MCF 10A (cell line): Measurements from ENCODE around the gene UBL7. TPM values are rescaled to one million over a fixed set of nuclear protein-coding genes. Genes with fewer than 3 reads are reported as not detected.

Experiments used
- BruUV-seq: library from RNA; stranded (reverse); fragments of 400-500 nt; replicated peaks from 2 replicates; lab custom pipeline; 2021; lab: Mats Ljungman, UMichigan
- CTCF ChIA-PET: fragments of 300-600 bp; sonication (Branson Sonifier 250); formaldehyde crosslinking; extraction: SDS; loops from one replicate; lab custom pipeline; 2021; ENCODE audit warnings: antibody characterized with exemption, inconsistent platforms; lab: Yijun Ruan, JAX
- POLR2A ChIA-PET: fragments of 300-600, 350-650 bp; sonication (Branson Sonifier 250); formaldehyde crosslinking; extraction: SDS; loops from one replicate; lab custom pipeline; 2020; ENCODE audit warnings: antibody characterized with exemption, inconsistent platforms; lab: Yijun Ruan, JAX
- DNase-seq: peaks from one replicate; pipeline ENCODE4 v3.0.0-alpha.2; 2018; ENCODE audit not compliant: unreplicated experiment
- H3K27ac Mint-ChIP-seq: one replicate; pipeline ENCODE4 v1.8.0; 2022; ENCODE audit warnings: mild to moderate bottlenecking, low read depth, mixed read lengths; ENCODE audit not compliant: unreplicated experiment
- H3K27me3 Mint-ChIP-seq: one replicate; pipeline ENCODE4 v1.8.0; 2022; ENCODE audit warnings: mixed read lengths; ENCODE audit not compliant: insufficient read depth, unreplicated experiment
- H3K36me3 Mint-ChIP-seq: one replicate; pipeline ENCODE4 v1.8.0; 2022; ENCODE audit warnings: mild to moderate bottlenecking, moderate library complexity, mixed read lengths; ENCODE audit not compliant: insufficient read depth, unreplicated experiment
- H3K4me1 Mint-ChIP-seq: one replicate; pipeline ENCODE4 v1.8.0; 2022; ENCODE audit warnings: mixed read lengths; ENCODE audit not compliant: insufficient read depth, unreplicated experiment
- H3K4me3 Mint-ChIP-seq: one replicate; pipeline ENCODE4 v1.8.0; 2022; ENCODE audit warnings: mild to moderate bottlenecking, moderate library complexity, mixed read lengths; ENCODE audit not compliant: unreplicated experiment
- H3K9me3 Mint-ChIP-seq: one replicate; pipeline ENCODE4 v1.8.0; 2022; ENCODE audit warnings: mixed read lengths; ENCODE audit not compliant: unreplicated experiment
- CTCF ChIP-seq: fragments of 200-600 bp; IDR thresholded peaks from one replicate; pipeline ENCODE4 v1.8.0; 2022; ENCODE audit warnings: antibody characterized with exemption, mild to moderate bottlenecking; ENCODE audit not compliant: unreplicated experiment
- intact Hi-C: fragments of 100-400 bp; cut with micrococcal nuclease; formaldehyde crosslinking; loops from 2 replicates; pipeline ENCODE4 v1.14.1; 2022
- total RNA-seq: library from RNA; stranded (reverse); gene quantifications from 2 replicates; pipeline ENCODE4 v1.2.3, GENCODE V29; 2022

UBL7 gene
- total RNA-seq, 1 experiment from 2014 or later: 56.4 TPM

GRCh38 chr15:74445816-74446763, 14.9 kb downstream of the UBL7 start:
- Mint-ChIP-seq H3K36me3 (peaks cover 39% of the 10 kb centered on the region), H3K9me3 (no peaks in the 10 kb centered on the region), H3K4me1 (no peaks in the 10 kb centered on the region), H3K27ac (no peak overlapping the region), H3K27me3 (no peaks in the 10 kb centered on the region), H3K4me3 (no peak overlapping the region)
- ChIA-PET POLR2A (no interaction called here), CTCF (interaction anchor here (0.6 kb wide), 1 partner anchor 325 kb away, joined by 3 read pairs; no protein-coding TSS in a partner anchor)
- no peak for DNase-seq
- BruUV-seq: no TSS peak
- TF ChIP-seq CTCF: no peak
- intact Hi-C loops: no loop called here

DNA sequence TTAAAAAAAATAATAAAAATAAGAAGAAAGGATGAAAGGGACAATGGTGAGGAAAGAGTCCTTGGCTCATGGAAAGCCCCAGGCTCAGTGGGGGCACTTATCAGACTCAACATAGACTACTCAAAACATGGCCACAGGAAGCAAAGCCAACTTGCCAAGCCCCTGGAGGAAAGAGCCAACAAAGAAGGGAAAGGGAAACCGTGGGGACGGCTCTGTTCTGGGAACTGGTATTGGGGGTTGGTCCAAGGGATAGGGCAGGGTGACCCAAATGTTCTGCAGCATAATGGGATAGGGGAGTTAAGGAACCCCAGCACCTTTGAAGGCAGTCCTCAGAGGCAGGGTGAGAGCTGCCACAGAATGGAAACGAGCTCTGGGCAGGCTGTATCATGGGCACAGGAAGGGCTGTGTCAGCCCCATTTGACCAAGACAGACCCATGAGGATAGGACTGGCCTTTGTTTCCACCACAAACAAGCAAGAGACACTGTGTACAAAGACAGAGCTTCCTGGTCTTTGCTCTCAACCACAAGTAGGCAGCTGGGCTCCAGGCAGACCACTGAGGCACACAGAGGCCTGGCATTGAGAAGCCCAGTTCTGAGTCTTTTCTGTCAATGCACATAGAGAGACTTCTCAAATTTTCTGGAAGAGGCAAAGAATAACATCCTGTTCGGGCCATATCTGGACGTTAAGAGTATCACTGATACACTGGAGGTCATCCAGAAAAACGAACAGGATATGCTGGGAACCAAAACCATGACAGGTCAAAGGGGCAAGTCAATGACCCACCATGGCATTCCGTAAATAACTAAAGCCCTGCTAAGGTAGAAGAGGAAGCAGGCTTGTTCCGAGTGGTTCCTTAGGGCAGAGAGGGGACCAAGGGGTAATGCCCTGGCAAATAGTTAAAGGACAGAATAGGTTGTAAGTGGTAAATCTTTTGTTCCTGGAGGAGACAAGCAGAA, 16.6 kb downstream of the UBL7 start:
- no peaks in the 10 kb centered on the region for H3K27me3 Mint-ChIP-seq
- no peaks in the 10 kb centered on the region for H3K9me3 Mint-ChIP-seq
- ChIA-PET POLR2A (no interaction called here), CTCF (interaction anchor here (0.6 to 10.9 kb wide), 3 partner anchors 60 to 356 kb away, joined by 3 to 112 read pairs (median 6); no protein-coding TSS in a partner anchor)
- H3K27ac Mint-ChIP-seq: no peak overlapping the region
- no peaks in the 10 kb centered on the region for H3K4me1 Mint-ChIP-seq
- no peak overlapping the region for H3K4me3 Mint-ChIP-seq
- TF ChIP-seq CTCF: no peak
- no peak for DNase-seq
- peaks cover 22% of the 10 kb centered on the region for H3K36me3 Mint-ChIP-seq
- intact Hi-C loops: no loop called here
- no TSS peak for BruUV-seq

DNA sequence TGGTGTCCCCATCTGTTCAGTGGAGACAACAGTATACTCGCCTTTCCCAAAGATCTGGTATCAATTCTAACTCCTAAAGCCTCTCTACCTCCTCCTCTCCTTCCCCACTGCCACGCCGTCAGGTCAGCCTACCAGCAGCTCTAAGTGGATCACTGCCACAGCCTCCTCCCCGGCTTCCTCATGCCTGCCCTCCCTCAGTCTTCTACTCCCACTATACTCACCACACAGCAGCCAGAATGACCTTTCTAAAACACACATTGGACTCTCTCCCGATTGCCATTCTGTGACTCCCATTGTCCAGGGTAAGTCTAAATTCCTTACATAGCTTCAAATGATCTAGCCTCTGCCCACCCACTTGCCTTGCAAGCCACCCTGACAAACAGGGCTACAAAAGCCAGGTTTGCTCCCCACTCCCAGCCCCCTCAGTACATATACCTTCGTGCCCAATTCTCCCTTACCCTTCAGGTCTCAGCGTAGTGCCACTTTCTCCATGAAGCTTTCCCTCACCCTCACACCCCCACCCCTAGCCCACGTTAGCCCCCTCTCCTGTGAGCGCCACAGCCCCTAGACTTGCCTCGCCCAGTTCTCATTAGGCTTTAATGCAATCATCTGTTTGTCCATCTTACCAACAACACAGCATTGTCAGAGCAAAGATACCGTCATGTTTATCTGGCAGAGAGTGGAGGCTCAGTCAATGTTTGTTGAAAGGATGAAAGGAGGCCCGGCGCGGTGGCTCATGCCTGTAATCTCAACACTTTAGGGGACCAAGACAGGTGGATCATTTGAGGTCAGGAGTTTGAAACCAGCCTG, 17.7 kb downstream of the UBL7 start:
- CTCF ChIA-PET: interaction anchor here (0.5 to 10.9 kb wide), 9 partner anchors 12 to 316 kb away, joined by 3 to 112 read pairs (median 3); partner anchors contain the start of genes CYP11A1 and UBL7
- H3K27me3 Mint-ChIP-seq: no peaks in the 10 kb centered on the region
- BruUV-seq: no TSS peak
- no peaks in the 10 kb centered on the region for H3K9me3 Mint-ChIP-seq
- no peak for DNase-seq
- POLR2A ChIA-PET: interaction anchor here (2.1 kb wide), 1 partner anchor 18 kb away, joined by 8 read pairs; the partner anchor contains the start of gene UBL7
- no peak overlapping the region for H3K4me3 Mint-ChIP-seq
- TF ChIP-seq CTCF: no peak
- H3K36me3 Mint-ChIP-seq: peaks cover 14% of the 10 kb centered on the region
- peak overlapping the region; percentile 16 for H3K27ac Mint-ChIP-seq
- no peaks in the 10 kb centered on the region for H3K4me1 Mint-ChIP-seq
- intact Hi-C loops: no loop called here
